PFSK-1 (cell line): ENCODE results near the gene MPO.

Source experiments
- FOXP2 ChIP-seq: optimal IDR thresholded peaks from 2 replicates; pipeline ENCODE3; 2011; ENCODE audit warnings: borderline replicate concordance, control low read depth, inconsistent platforms; ENCODE audit not compliant: insufficient read depth; ENCODE audit errors: extremely low read length, extremely low read depth
- POLR2AphosphoS5 ChIP-seq: IDR thresholded peaks from 2 replicates; pipeline ENCODE4 v1.6.1; 2012; ENCODE audit warnings: low read depth, mild to moderate bottlenecking, control low read depth, low read length, moderate library complexity
- REST ChIP-seq, 2 experiments: IDR thresholded peaks; 2 replicates each; pipeline versions ENCODE4 v1.6.1 to v1.8.0; 2011 to 2012; ENCODE audit warnings: low read depth in 2 of 2, low read length in 2 of 2, control low read depth in 1 of 2, inconsistent platforms in 1 of 2, mild to moderate bottlenecking in 1 of 2, moderate library complexity in 1 of 2; ENCODE audit not compliant: insufficient read depth in 1 of 2
- SIN3A ChIP-seq: IDR thresholded peaks from 2 replicates; pipeline ENCODE4 v1.6.1; 2012; ENCODE audit warnings: mild to moderate bottlenecking, low read length, moderate library complexity, borderline replicate concordance; ENCODE audit not compliant: insufficient read depth
- TAF1 ChIP-seq: IDR thresholded peaks from 2 replicates; pipeline ENCODE4 v1.6.1; 2012; ENCODE audit warnings: low read length, control low read depth, borderline replicate concordance; ENCODE audit not compliant: insufficient read depth

MPO gene

GRCh38 chr17:58264407-58265103, 16.2 kb downstream of the MPO start:
- TF ChIP-seq TAF1, result no peak
- no peak for TF ChIP-seq REST (IDR thresholded peaks at IDR 0.05; ENCODE audit: insufficient read depth in 1 of 2, low read depth in 2 of 2, low read length in 2 of 2)
- no peak for TF ChIP-seq SIN3A
- TF ChIP-seq POLR2AphosphoS5, result no peak
- TF ChIP-seq FOXP2, result no peak

DNA sequence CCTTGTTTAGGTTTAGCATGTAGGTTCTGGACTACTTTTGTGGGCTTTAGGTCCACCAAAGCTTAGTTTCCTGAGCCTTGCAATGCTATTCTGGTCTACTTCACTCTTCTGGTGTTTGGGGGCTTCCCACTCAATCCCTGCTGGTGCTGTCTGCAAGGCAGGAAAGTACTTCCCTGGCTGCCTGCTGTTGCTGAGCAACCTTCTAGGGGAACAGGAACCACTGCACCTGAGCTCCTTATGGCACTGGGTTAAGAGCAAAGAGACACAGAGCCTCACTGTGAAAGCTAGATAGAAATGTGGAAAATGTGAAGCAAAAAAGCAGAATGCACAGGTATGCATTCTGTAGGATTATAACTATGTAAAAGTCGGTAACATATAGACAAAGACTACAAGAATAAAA, 17.0 kb downstream of the MPO start:
- TF ChIP-seq REST (IDR thresholded peaks at IDR 0.05; ENCODE audit: insufficient read depth in 1 of 2, low read depth in 2 of 2, low read length in 2 of 2), result no peak
- no peak for TF ChIP-seq SIN3A
- no peak for TF ChIP-seq TAF1
- no peak for TF ChIP-seq FOXP2
- no peak for TF ChIP-seq POLR2AphosphoS5

DNA sequence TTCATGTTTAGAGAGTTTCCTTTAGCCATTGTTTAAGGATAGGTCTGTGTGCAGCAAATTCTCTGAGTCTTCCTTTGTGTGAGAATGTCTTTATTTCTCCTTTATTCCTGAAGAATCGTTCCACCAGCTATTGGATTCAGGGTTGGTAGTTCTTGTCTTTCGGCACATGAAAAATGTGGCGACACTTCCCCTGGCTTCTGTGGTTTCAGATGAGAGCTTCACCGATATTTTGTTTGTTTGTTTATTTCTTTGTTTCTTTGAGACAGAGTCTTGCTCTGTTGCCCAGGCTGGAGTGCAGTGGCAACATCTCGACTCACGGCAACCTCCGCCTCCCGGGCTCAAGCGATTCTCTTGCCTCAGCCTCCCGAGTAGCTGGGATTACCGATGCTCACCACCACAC, 18.6 kb downstream of the MPO start:
- TF ChIP-seq REST (IDR thresholded peaks at IDR 0.05; ENCODE audit: insufficient read depth in 1 of 2, low read depth in 2 of 2, low read length in 2 of 2) (no peak), POLR2AphosphoS5 (no peak), TAF1 (no peak), SIN3A (no peak), FOXP2 (no peak)

GRCh38 chr17:58254803-58255202, 25.9 kb downstream of the MPO start:
- TF ChIP-seq TAF1, result no peak

GRCh38 chr17:58253082-58253481, 27.7 kb downstream of the MPO start:
- no peak for TF ChIP-seq FOXP2
- TF ChIP-seq SIN3A, result no peak
- no peak for TF ChIP-seq POLR2AphosphoS5
- no peak for TF ChIP-seq REST (IDR thresholded peaks at IDR 0.05; ENCODE audit: insufficient read depth in 1 of 2, low read depth in 2 of 2, low read length in 2 of 2)
- TF ChIP-seq TAF1, result no peak
